ENCODE results near the gene OCRL.

- TF ChIP-seq CTCF (IDR thresholded peaks at IDR 0.05; ENCODE audit: insufficient read depth, low read length) (no peak), POLR2AphosphoS5 (IDR thresholded peaks at IDR 0.05; ENCODE audit: low read depth) (no peak)
Measured at GRCh38 chrX:129634541-129634940, 94.5 kb downstream of the OCRL start.

Data from HL-60 (cell line).